Inferior parietal cortex (tissue), 1 donor: ENCODE results near the gene ADAM12.

Source experiments
- DNase-seq: peaks from one replicate; pipeline ENCODE4 v3.0.0-alpha.2; 2016; ENCODE audit errors: extremely low spot score

ADAM12 gene

GRCh38 chr10:126015413-126015812 is 372.9 kb downstream of the ADAM12 start:
- no peak for DNase-seq

- no peak for DNase-seq
These were observed 374.0 kb downstream of the ADAM12 start for GRCh38 chr10:126014309-126014708.

- no peak for DNase-seq
These were observed 374.6 kb downstream of the ADAM12 start for GRCh38 chr10:126013489-126014281.

- no peak for DNase-seq
These were observed 375.8 kb downstream of the ADAM12 start for GRCh38 chr10:126012485-126012884.

- DNase-seq: no peak
These were observed 376.3 kb downstream of the ADAM12 start for GRCh38 chr10:126011995-126012394.

GRCh38 chr10:126009650-126010049 is 378.6 kb downstream of the ADAM12 start:
- no peak for DNase-seq

GRCh38 chr10:126006906-126007305 is 381.4 kb downstream of the ADAM12 start:
- no peak for DNase-seq

GRCh38 chr10:126006264-126006663 is 382.0 kb downstream of the ADAM12 start:
- no peak for DNase-seq

GRCh38 chr10:126004752-126005151 is 383.5 kb downstream of the ADAM12 start:
- no peak for DNase-seq

- no peak for DNase-seq
These were observed 386.7 kb downstream of the ADAM12 start for GRCh38 chr10:126001576-126001975.

GRCh38 chr10:125999694-126000093 is 388.6 kb downstream of the ADAM12 start:
- no peak for DNase-seq

- no peak for DNase-seq
These were observed 390.7 kb downstream of the ADAM12 start for GRCh38 chr10:125997586-125997985.

- DNase-seq: no peak
These were observed 392.5 kb downstream of the ADAM12 start for GRCh38 chr10:125995726-125996304.

GRCh38 chr10:125994601-125995000 is 393.7 kb downstream of the ADAM12 start:
- no peak for DNase-seq

GRCh38 chr10:125992254-125992653 is 396.0 kb downstream of the ADAM12 start:
- DNase-seq: no peak

GRCh38 chr10:125991392-125991791 is 396.9 kb downstream of the ADAM12 start:
- no peak for DNase-seq

GRCh38 chr10:125990974-125991373 is 397.3 kb downstream of the ADAM12 start:
- DNase-seq: no peak

GRCh38 chr10:125989791-125990190 is 398.5 kb downstream of the ADAM12 start:
- DNase-seq: no peak

- DNase-seq: no peak
These were observed 402.6 kb downstream of the ADAM12 start for GRCh38 chr10:125985557-125986240.

- no peak for DNase-seq
These were observed 403.3 kb downstream of the ADAM12 start for GRCh38 chr10:125984865-125985495.

- DNase-seq: no peak
These were observed 403.9 kb downstream of the ADAM12 start for GRCh38 chr10:125984346-125984745.

GRCh38 chr10:125983656-125984055 is 404.6 kb downstream of the ADAM12 start:
- DNase-seq: no peak
